HG03565 (cell line): Measurements from ENCODE around the gene BOD1L1.

Experiments
- ATAC-seq: cut with Tn5 transposase; IDR thresholded peaks from one replicate; pipeline ENCODE4 v1.9.1; 2021; ENCODE audit warnings: mild to moderate bottlenecking, moderate library complexity; ENCODE audit not compliant: unreplicated experiment

The BOD1L1 gene

GRCh38 chr4:13626492-13627177, 890 bp downstream of the BOD1L1 start:
- no peak for ATAC-seq

GRCh38 chr4:13618212-13618806, 9.2 kb downstream of the BOD1L1 start:
- no peak for ATAC-seq

- ATAC-seq: no peak
These were observed 9.7 kb downstream of the BOD1L1 start for GRCh38 chr4:13617801-13618200.

- no peak for ATAC-seq
These were observed 10.9 kb downstream of the BOD1L1 start for GRCh38 chr4:13616597-13616996.

GRCh38 chr4:13615161-13615560, 12.4 kb downstream of the BOD1L1 start:
- peak; percentile 59 for ATAC-seq

GRCh38 chr4:13612569-13612968, 15.0 kb downstream of the BOD1L1 start:
- no peak for ATAC-seq

- ATAC-seq: peak; percentile 95
These were observed 16.2 kb downstream of the BOD1L1 start for GRCh38 chr4:13611283-13611842.

- ATAC-seq: no peak
These were observed 22.2 kb downstream of the BOD1L1 start for GRCh38 chr4:13605330-13605729.

- ATAC-seq: no peak
These were observed 25.7 kb downstream of the BOD1L1 start for GRCh38 chr4:13601848-13602247.

GRCh38 chr4:13601048-13601447, 26.5 kb downstream of the BOD1L1 start:
- ATAC-seq: peak; percentile 82

- ATAC-seq: no peak
These were observed 28.4 kb downstream of the BOD1L1 start for GRCh38 chr4:13599159-13599558.

GRCh38 chr4:13597604-13598003, 29.9 kb downstream of the BOD1L1 start:
- no peak for ATAC-seq

GRCh38 chr4:13597141-13597540, 30.4 kb downstream of the BOD1L1 start:
- ATAC-seq: no peak

GRCh38 chr4:13592220-13592619, 35.3 kb downstream of the BOD1L1 start:
- ATAC-seq: no peak

- ATAC-seq: no peak
These were observed 36.8 kb downstream of the BOD1L1 start for GRCh38 chr4:13590766-13591165.

GRCh38 chr4:13588954-13589353, 38.6 kb downstream of the BOD1L1 start:
- no peak for ATAC-seq

GRCh38 chr4:13584481-13584880, 43.0 kb downstream of the BOD1L1 start:
- no peak for ATAC-seq

- no peak for ATAC-seq
These were observed 47.5 kb downstream of the BOD1L1 start for GRCh38 chr4:13580036-13580435.

GRCh38 chr4:13577660-13578059, 49.9 kb downstream of the BOD1L1 start:
- no peak for ATAC-seq

- no peak for ATAC-seq
These were observed 56.6 kb downstream of the BOD1L1 start for GRCh38 chr4:13570916-13571315.

GRCh38 chr4:13567125-13567524, 60.4 kb downstream of the BOD1L1 start:
- no peak for ATAC-seq

- ATAC-seq: no peak
These were observed 64.6 kb downstream of the BOD1L1 start for GRCh38 chr4:13562876-13563275.
